Activated CD4-positive, alpha-beta T cell treated with anti-CD3 and anti-CD28 coated beads for 24 hours (primary cell): ENCODE data around the gene SLC6A6.

Source experiments
- DNase-seq, 2 donors: peaks; one replicate each; pipeline ENCODE4 v3.0.0-alpha.2; 2020; ENCODE audit warnings: low read depth in 2 of 2

The SLC6A6 gene

GRCh38 chr3:14470461-14470860 lies 68.1 kb downstream of the SLC6A6 start:
- no peak for DNase-seq

- no peak for DNase-seq
Observed at GRCh38 chr3:14471016-14471415, 68.6 kb downstream of the SLC6A6 start.

GRCh38 chr3:14471690-14472089 lies 69.3 kb downstream of the SLC6A6 start:
- no peak for DNase-seq

GRCh38 chr3:14472471-14473351 lies 70.3 kb downstream of the SLC6A6 start:
- no peak for DNase-seq

- DNase-seq = no peak
Observed at GRCh38 chr3:14473411-14473891, 71.0 kb downstream of the SLC6A6 start.

- DNase-seq = no peak
Observed at GRCh38 chr3:14474363-14475081, 72.1 kb downstream of the SLC6A6 start.

- no peak for DNase-seq
Observed at GRCh38 chr3:14475621-14476020, 73.2 kb downstream of the SLC6A6 start.

GRCh38 chr3:14476583-14477265 lies 74.3 kb downstream of the SLC6A6 start:
- no peak for DNase-seq

GRCh38 chr3:14477311-14477935 lies 75.0 kb downstream of the SLC6A6 start:
- DNase-seq = no peak

GRCh38 chr3:14478956-14479550 lies 76.6 kb downstream of the SLC6A6 start:
- DNase-seq = no peak

GRCh38 chr3:14479591-14479990 lies 77.2 kb downstream of the SLC6A6 start:
- no peak for DNase-seq

GRCh38 chr3:14480207-14481017 lies 78.0 kb downstream of the SLC6A6 start:
- DNase-seq = no peak

- DNase-seq = no peak
Observed at GRCh38 chr3:14481018-14481645, 78.7 kb downstream of the SLC6A6 start.

GRCh38 chr3:14481646-14482036 lies 79.2 kb downstream of the SLC6A6 start:
- DNase-seq = no peak

- DNase-seq = no peak
Observed at GRCh38 chr3:14482271-14482721, 79.9 kb downstream of the SLC6A6 start.

GRCh38 chr3:14483286-14483685 lies 80.9 kb downstream of the SLC6A6 start:
- DNase-seq = no peak

- DNase-seq = no peak
Observed at GRCh38 chr3:14484741-14485140, 82.3 kb downstream of the SLC6A6 start.

- no peak for DNase-seq
Observed at GRCh38 chr3:14485981-14486380, 83.6 kb downstream of the SLC6A6 start.

GRCh38 chr3:14486460-14486859 lies 84.1 kb downstream of the SLC6A6 start:
- DNase-seq = no peak

GRCh38 chr3:14487086-14487485 lies 84.7 kb downstream of the SLC6A6 start:
- DNase-seq = no peak
